PC-3 (cell line): ENCODE measurements around the gene CDC5L. TPM values are rescaled to one million over a fixed set of nuclear protein-coding genes. Genes with fewer than 3 reads are reported as not detected.

Source experiments
- ATAC-seq: fragments of 200-7000 bp; cut with Tn5 transposase; 2 replicates; pipeline ENCODE4 v1.9.1; 2020; ENCODE audit warnings: mild to moderate bottlenecking, moderate library complexity
- BruUV-seq: library from RNA; stranded (reverse); fragments of 400-500 nt; replicated peaks from 2 replicates; lab custom pipeline; 2021; lab: Mats Ljungman, UMichigan
- CTCF ChIA-PET: fragments of 300-600 bp; sonication (Branson Sonifier 250); formaldehyde crosslinking; loops from one replicate; lab custom pipeline; 2022; ENCODE audit warnings: antibody characterized with exemption; lab: Charles Lee
- POLR2A ChIA-PET: fragments of 300-600 bp; sonication (Branson Sonifier 250); formaldehyde crosslinking; loops from one replicate; lab custom pipeline; 2022; ENCODE audit warnings: antibody characterized with exemption; ENCODE audit not compliant: unreplicated experiment; lab: Charles Lee
- DNase-seq: peaks from one replicate; pipeline ENCODE4 v3.0.0-alpha.2; 2015
- H2AFZ ChIP-seq: fragments of 300-600 bp; sonication (generic); 2 replicates; pipeline ENCODE4 v1.6.0; 2016; ENCODE audit warnings: antibody characterized with exemption, low read length
- H3F3A ChIP-seq: fragments of 300-600 bp; sonication (generic); one replicate; pipeline ENCODE4 v1.6.0; 2017; ENCODE audit warnings: antibody characterized with exemption, low read length, control low read depth, mild to moderate bottlenecking; ENCODE audit not compliant: unreplicated experiment
- H3K27ac ChIP-seq: fragments of 300-600 bp; sonication (generic); 2 replicates; pipeline ENCODE4 v1.5.1; 2016; ENCODE audit warnings: mild to moderate bottlenecking, low read length
- H3K27me3 ChIP-seq: fragments of 300-600 bp; sonication (generic); 2 replicates; pipeline ENCODE4 v1.6.1; 2016; ENCODE audit warnings: low read length, mixed read lengths
- H3K36me3 ChIP-seq: fragments of 300-600 bp; sonication (generic); 2 replicates; pipeline ENCODE4 v1.6.1; 2016; ENCODE audit warnings: low read depth, mixed run types, low read length, mixed read lengths
- H3K4me1 ChIP-seq: fragments of 300-600 bp; sonication (generic); 2 replicates; pipeline ENCODE4 v1.5.1; 2016; ENCODE audit warnings: low read length; ENCODE audit not compliant: insufficient read depth
- H3K4me2 ChIP-seq: fragments of 300-600 bp; sonication (generic); 2 replicates; pipeline ENCODE4 v1.6.0; 2016; ENCODE audit warnings: low read length
- H3K4me3 ChIP-seq: fragments of 300-600 bp; sonication (generic); 2 replicates; pipeline ENCODE4 v1.5.1; 2016; ENCODE audit warnings: mild to moderate bottlenecking, low read length, mixed read lengths
- H3K79me2 ChIP-seq: fragments of 300-600 bp; sonication (generic); 2 replicates; pipeline ENCODE4 v1.6.1; 2017; ENCODE audit warnings: low read length, mixed read lengths
- H3K9ac ChIP-seq: fragments of 300-600 bp; sonication (generic); 2 replicates; pipeline ENCODE4 v1.6.0; 2016; ENCODE audit warnings: mild to moderate bottlenecking, low read length
- H3K9me2 ChIP-seq: fragments of 300-600 bp; sonication (generic); replicated peaks from 2 replicates; pipeline ENCODE4 v1.6.1; 2016; ENCODE audit warnings: mixed run types, low read length, mixed read lengths
- H3K9me3 ChIP-seq: fragments of 300-600 bp; sonication (generic); 2 replicates; pipeline ENCODE4 v1.6.1; 2016; ENCODE audit warnings: low read length, mixed read lengths
- H4K20me1 ChIP-seq: fragments of 300-600 bp; sonication (generic); 2 replicates; pipeline ENCODE4 v1.6.1; 2016; ENCODE audit warnings: low read length, mixed read lengths
- CTCF ChIP-seq: fragments of 300-600 bp; sonication (generic); conservative IDR thresholded peaks from 2 replicates; pipeline ENCODE4 v1.5.1; 2017; ENCODE audit warnings: antibody characterized with exemption, low read depth, mild to moderate bottlenecking, low read length
- EZH2 ChIP-seq: fragments of 300-600 bp; sonication (generic); IDR thresholded peaks from one replicate; pipeline ENCODE4 v1.6.1; 2017; ENCODE audit warnings: antibody characterized with exemption, mild to moderate bottlenecking, low read length; ENCODE audit not compliant: unreplicated experiment
- EZH2phosphoT487 ChIP-seq: fragments of 300-600 bp; sonication (generic); IDR thresholded peaks from 2 replicates; pipeline ENCODE4 v1.6.1; 2018; ENCODE audit warnings: mild to moderate bottlenecking, antibody characterized with exemption, low read length, borderline replicate concordance
- intact Hi-C: fragments of 100-400 bp; cut with micrococcal nuclease; formaldehyde crosslinking; loops from 2 replicates; pipeline ENCODE4 v1.9.0; 2023
- total RNA-seq: library from RNA; depleted of rRNA; stranded (reverse); fragments of >200 nt; gene quantifications from 2 replicates; pipeline ENCODE4 v1.2.3, GENCODE V29; 2014

Gene CDC5L
- total RNA-seq, 1 experiment from 2014 or later = 23.0 TPM

DNA sequence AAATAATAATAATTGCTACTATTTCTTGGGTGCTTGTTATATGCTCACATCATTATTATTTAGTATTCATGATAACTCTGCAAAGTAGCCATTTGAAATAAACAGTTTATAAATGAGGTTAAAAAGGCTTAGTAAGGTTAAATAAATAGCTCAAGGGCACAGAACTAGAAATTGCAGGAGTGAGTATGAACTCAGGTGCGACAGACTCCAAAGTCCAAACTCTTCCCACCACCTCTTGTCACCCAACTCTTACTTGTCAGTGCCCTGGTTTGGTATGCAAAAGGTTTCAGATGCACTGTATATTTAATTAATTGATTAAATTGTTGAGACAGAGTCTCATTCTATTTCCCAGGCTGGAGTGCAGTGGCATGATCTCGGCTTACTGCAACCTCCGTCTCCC, 20.7 kb upstream of the CDC5L start:
- TF ChIP-seq EZH2phosphoT487 = no peak
- no peak for TF ChIP-seq CTCF
- TF ChIP-seq EZH2 = no peak
- ChIA-PET POLR2A (no interaction called here), CTCF (no interaction called here)
- H3K4me1 ChIP-seq = no peaks in the 10 kb centered on the region
- intact Hi-C loops = no loop called here
- H3K4me2 ChIP-seq = no peak overlapping the region
- no peaks in the 10 kb centered on the region for H3K27me3 ChIP-seq
- H3K9me3 ChIP-seq = no peaks in the 10 kb centered on the region
- no peaks in the 10 kb centered on the region for H3K36me3 ChIP-seq
- H4K20me1 ChIP-seq = no peaks in the 10 kb centered on the region
- H3F3A ChIP-seq = no peaks in the 10 kb centered on the region
- H3K9me2 ChIP-seq = no peaks in the 10 kb centered on the region
- no peak overlapping the region for H3K27ac ChIP-seq
- H2AFZ ChIP-seq = no peak overlapping the region
- no TSS peak for BruUV-seq
- H3K9ac ChIP-seq = no peak overlapping the region
- ATAC-seq = no peak
- H3K79me2 ChIP-seq = no peaks in the 10 kb centered on the region
- DNase-seq = no peak
- no peak overlapping the region for H3K4me3 ChIP-seq

DNA sequence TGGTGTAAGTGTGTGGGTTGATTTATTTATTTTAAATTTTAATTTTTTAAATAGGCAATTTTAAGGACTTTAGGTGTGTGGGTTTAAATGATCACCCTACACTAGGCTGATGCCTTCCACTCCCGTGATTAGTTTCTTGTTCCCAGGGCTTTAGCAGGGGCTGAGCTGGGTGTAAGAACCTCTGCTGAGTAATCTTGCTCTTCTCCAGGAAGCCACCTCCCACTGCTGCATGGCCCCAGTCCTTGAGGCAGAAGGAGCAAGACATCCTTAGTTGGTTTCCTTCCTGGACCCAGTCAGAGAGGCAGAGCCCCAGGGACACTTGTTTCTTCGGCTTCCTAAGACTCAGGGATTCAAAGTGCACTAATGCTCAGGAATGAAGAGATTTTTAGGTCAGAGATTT, 19.8 kb upstream of the CDC5L start:
- Histone ChIP-seq H3K27ac (no peak overlapping the region), H2AFZ (no peak overlapping the region), H3K4me1 (no peaks in the 10 kb centered on the region), H3K27me3 (no peaks in the 10 kb centered on the region), H3K79me2 (no peaks in the 10 kb centered on the region), H3K4me2 (no peak overlapping the region), H3K9me2 (no peaks in the 10 kb centered on the region), H3K36me3 (no peaks in the 10 kb centered on the region), H3F3A (no peaks in the 10 kb centered on the region), H3K4me3 (no peak overlapping the region), H3K9ac (no peak overlapping the region), H4K20me1 (no peaks in the 10 kb centered on the region), H3K9me3 (no peaks in the 10 kb centered on the region)
- intact Hi-C loops = no loop called here
- BruUV-seq = no TSS peak
- DNase-seq (no peak), ATAC-seq (no peak)
- POLR2A ChIA-PET = no interaction called here
- TF ChIP-seq EZH2 = no peak
- TF ChIP-seq EZH2phosphoT487 = no peak
- no peak for TF ChIP-seq CTCF
- CTCF ChIA-PET = no interaction called here

- POLR2A ChIA-PET = no interaction called here
- no peak overlapping the region for H3K4me2 ChIP-seq
Measured at GRCh38 chr6:44373051-44373450, 14.5 kb upstream of the CDC5L start.

More at GRCh38 chr6:44373051-44373450, 14.5 kb upstream of the CDC5L start:
- Histone ChIP-seq H2AFZ (no peak overlapping the region), H3F3A (no peaks in the 10 kb centered on the region), H3K27ac (no peak overlapping the region), H3K9me3 (no peaks in the 10 kb centered on the region), H3K36me3 (no peaks in the 10 kb centered on the region), H3K9me2 (no peaks in the 10 kb centered on the region), H3K4me3 (no peak overlapping the region), H3K27me3 (no peaks in the 10 kb centered on the region), H3K79me2 (no peaks in the 10 kb centered on the region), H3K4me1 (0 out of 2 replicates have a peak, but pooled peaks cover 5% of the 10 kb centered on the region), H3K9ac (no peak overlapping the region), H4K20me1 (no peaks in the 10 kb centered on the region)
- CTCF ChIA-PET = interaction anchor here (0.6 kb wide), 1 partner anchor 116 kb away, joined by 5 read pairs; no protein-coding TSS in a partner anchor
- ATAC-seq (no peak), DNase-seq (no peak)
- no TSS peak for BruUV-seq
- no peak for TF ChIP-seq EZH2
- no peak for TF ChIP-seq EZH2phosphoT487
- TF ChIP-seq CTCF = no peak
- intact Hi-C loops = no loop called here
